A549 (cell line): ENCODE measurements around the gene SLC25A25. TPM values are rescaled to one million over a fixed set of nuclear protein-coding genes. Genes with fewer than 3 reads are reported as not detected.
A peak's percentile ranks its signal among the peaks of the same experiment; 100 is the strongest.

ENCODE experiments used
- ATAC-seq, 2 experiments: fragments of 200-7000 bp in 1 of 2; fragments of >200 bp in 1 of 2; cut with Nextera tagmentation in 1 of 2; cut with Tn5 transposase in 1 of 2; 3 replicates each; pipeline versions ENCODE4 v1.8.0 to v1.9.1; 2018 to 2020; ENCODE audit warnings: mild to moderate bottlenecking in 1 of 2, moderate library complexity in 1 of 2
- CTCF ChIA-PET: fragments of 300-600 bp; sonication (Branson Sonifier 250); formaldehyde crosslinking; extraction: SDS; loops from one replicate; lab custom pipeline; 2021; ENCODE audit warnings: antibody characterized with exemption, inconsistent platforms; lab: Yijun Ruan, JAX
- POLR2A ChIA-PET: fragments of 350-600 bp; formaldehyde crosslinking; extraction: SDS; loops from one replicate; lab custom pipeline; 2021; ENCODE audit warnings: antibody characterized with exemption, inconsistent platforms; lab: Yijun Ruan, JAX
- DNase-seq, 2 experiments: peaks; one replicate each; pipeline versions ENCODE4 v3.0.0 to v3.0.0-alpha.2; 2011 to 2016; ENCODE audit warnings: low read depth in 1 of 2, low spot score in 1 of 2
- FAIRE-seq: peaks from 2 replicates; lab custom pipeline; 2011; peaks lifted over from hg19 to GRCh38; lab: Jason Lieb, UNC
- H3K27ac ChIP-seq, 2 experiments: fragments of >200 bp; sonication (Bioruptor Twin); formaldehyde crosslinking; 3 replicates each; pipeline ENCODE4 v1.5.1; 2016 to 2017
- H3K4me1 ChIP-seq: fragments of >200 bp; sonication (Bioruptor Twin); formaldehyde crosslinking; 3 replicates; pipeline ENCODE4 v1.6.1; 2016
- H3K4me2 ChIP-seq: fragments of >200 bp; sonication (Bioruptor Twin); formaldehyde crosslinking; 3 replicates; pipeline ENCODE4 v1.6.1; 2016
- H3K4me3 ChIP-seq: fragments of >200 bp; sonication (Bioruptor Twin); formaldehyde crosslinking; 3 replicates; pipeline ENCODE4 v1.5.1; 2016
- H3K9me3 ChIP-seq: fragments of >200 bp; sonication (Bioruptor Twin); formaldehyde crosslinking; 3 replicates; pipeline ENCODE4 v1.6.1; 2016
- BHLHE40 ChIP-seq: IDR thresholded peaks from 2 replicates; pipeline ENCODE4 v1.6.1; 2012; ENCODE audit warnings: low read depth, low read length, inconsistent platforms
- CHD2 ChIP-seq: fragments of 150-350 bp; IDR thresholded peaks from 2 replicates; pipeline ENCODE4 v1.6.1; 2014; ENCODE audit warnings: low read length; ENCODE audit not compliant: partially characterized antibody
- EP300 ChIP-seq, 2 experiments: fragments of >200 bp; sonication (Bioruptor Twin); formaldehyde crosslinking; IDR thresholded peaks; 2 replicates in 1 of 2; 3 replicates in 1 of 2; pipeline ENCODE4 v1.6.1; 2016 to 2017
- HDAC2 ChIP-seq: fragments of 200-600 bp; sonication (generic); IDR thresholded peaks from 2 replicates; pipeline ENCODE4 v1.6.1; 2016
- HOXB13 ChIP-seq: fragments of 250-450 bp; sonication (Bioruptor Pico); IDR thresholded peaks from 2 replicates; pipeline ENCODE4 v1.5.0; 2020; ENCODE audit warnings: low read depth, mild to moderate bottlenecking, moderate library complexity
- HOXB5 ChIP-seq: fragments of 250-450 bp; sonication (Bioruptor Pico); IDR thresholded peaks from 2 replicates; pipeline ENCODE4 v1.5.0; 2020; ENCODE audit warnings: mild to moderate bottlenecking, moderate library complexity
- KDM5A ChIP-seq: fragments of 200-600 bp; sonication (generic); IDR thresholded peaks from 2 replicates; pipeline ENCODE4 v1.6.1; 2016; ENCODE audit warnings: antibody characterized with exemption, mild to moderate bottlenecking
- MYC ChIP-seq: IDR thresholded peaks from 2 replicates; pipeline ENCODE4 v1.6.1; 2012; ENCODE audit warnings: mild to moderate bottlenecking, inconsistent platforms, low read length, improper control_type of control experiment, borderline replicate concordance
- NFE2L2 ChIP-seq: fragments of 150-350 bp; conservative IDR thresholded peaks from 2 replicates; pipeline ENCODE4 v1.6.1; 2014; ENCODE audit warnings: low read length
- NR3C1 ChIP-seq: fragments of >200 bp; sonication (Bioruptor Twin); formaldehyde crosslinking; IDR thresholded peaks from 3 replicates; pipeline ENCODE4 v1.6.1; 2017
- POLR2A ChIP-seq: IDR thresholded peaks from 2 replicates; pipeline ENCODE4 v1.6.1; 2012; ENCODE audit warnings: mild to moderate bottlenecking, low read length
- POLR2AphosphoS2 ChIP-seq: conservative IDR thresholded peaks from 2 replicates; pipeline ENCODE4 v1.6.1; 2012; ENCODE audit warnings: low read length, improper control_type of control experiment, inconsistent platforms
- RAD21 ChIP-seq, 2 experiments: fragments of >200 bp in 1 of 2; sonication (Bioruptor Twin) in 1 of 2; formaldehyde crosslinking in 1 of 2; IDR thresholded peaks in 1 of 2; conservative IDR thresholded peaks in 1 of 2; 2 replicates in 1 of 2; 3 replicates in 1 of 2; pipeline ENCODE4 v1.6.1; 2012 to 2018; ENCODE audit warnings: inconsistent platforms in 1 of 2
- RCOR1 ChIP-seq: fragments of 150-350 bp; IDR thresholded peaks from 2 replicates; pipeline ENCODE4 v1.6.1; 2014; ENCODE audit warnings: antibody characterized with exemption, low read length, low read depth
- RNF2 ChIP-seq: fragments of 200-600 bp; sonication (generic); IDR thresholded peaks from 2 replicates; pipeline ENCODE4 v1.6.1; 2016; ENCODE audit warnings: low read depth, mild to moderate bottlenecking, antibody characterized with exemption, moderate library complexity, borderline replicate concordance
- SREBF2 ChIP-seq: fragments of 450-650 bp; IDR thresholded peaks from 2 replicates; pipeline ENCODE4 v1.6.1; 2014; ENCODE audit warnings: mild to moderate bottlenecking, moderate library complexity
- ZFP36 ChIP-seq: fragments of 450-650 bp; IDR thresholded peaks from 2 replicates; pipeline ENCODE4 v1.6.1; 2014; ENCODE audit warnings: borderline replicate concordance; ENCODE audit not compliant: partially characterized antibody
- WGBS: methylation state at CpG from one replicate; pipeline ENCODE4 v1.1.6; 2017; ENCODE audit errors: missing lambda C conversion rate; 5-methylcytosine and 5-hydroxymethylcytosine counted together
- polyA plus RNA-seq, 4 experiments: library from polyadenylated mRNA; depleted of rRNA in 3 of 4; stranded (reverse); fragments of >200 nt; fragmentation: RNase III in 1 of 4; extraction: RNeasy Plus Mini Kit Qiagen cat#74134 plus additional on column Dnase treatment in 1 of 4; gene quantifications; 2 replicates in 3 of 4; 3 replicates in 1 of 4; pipeline ENCODE4 v1.2.3, GENCODE V29; 2011 to 2017
- TF ChIP-seq, protein P1 (sequence below): fragments of 200-600 bp; sonication (generic); IDR thresholded peaks from 2 replicates; pipeline ENCODE4 v1.6.1; 2016; ENCODE audit warnings: antibody characterized with exemption, mild to moderate bottlenecking, moderate library complexity
- TF ChIP-seq, protein P2 (sequence below): IDR thresholded peaks from 2 replicates; pipeline ENCODE4 v1.6.1; 2012

SLC25A25 gene
- polyA plus RNA-seq, 2 of the 4 experiments (the other 2 are of a cell fraction), result 7.0 TPM

DNA sequence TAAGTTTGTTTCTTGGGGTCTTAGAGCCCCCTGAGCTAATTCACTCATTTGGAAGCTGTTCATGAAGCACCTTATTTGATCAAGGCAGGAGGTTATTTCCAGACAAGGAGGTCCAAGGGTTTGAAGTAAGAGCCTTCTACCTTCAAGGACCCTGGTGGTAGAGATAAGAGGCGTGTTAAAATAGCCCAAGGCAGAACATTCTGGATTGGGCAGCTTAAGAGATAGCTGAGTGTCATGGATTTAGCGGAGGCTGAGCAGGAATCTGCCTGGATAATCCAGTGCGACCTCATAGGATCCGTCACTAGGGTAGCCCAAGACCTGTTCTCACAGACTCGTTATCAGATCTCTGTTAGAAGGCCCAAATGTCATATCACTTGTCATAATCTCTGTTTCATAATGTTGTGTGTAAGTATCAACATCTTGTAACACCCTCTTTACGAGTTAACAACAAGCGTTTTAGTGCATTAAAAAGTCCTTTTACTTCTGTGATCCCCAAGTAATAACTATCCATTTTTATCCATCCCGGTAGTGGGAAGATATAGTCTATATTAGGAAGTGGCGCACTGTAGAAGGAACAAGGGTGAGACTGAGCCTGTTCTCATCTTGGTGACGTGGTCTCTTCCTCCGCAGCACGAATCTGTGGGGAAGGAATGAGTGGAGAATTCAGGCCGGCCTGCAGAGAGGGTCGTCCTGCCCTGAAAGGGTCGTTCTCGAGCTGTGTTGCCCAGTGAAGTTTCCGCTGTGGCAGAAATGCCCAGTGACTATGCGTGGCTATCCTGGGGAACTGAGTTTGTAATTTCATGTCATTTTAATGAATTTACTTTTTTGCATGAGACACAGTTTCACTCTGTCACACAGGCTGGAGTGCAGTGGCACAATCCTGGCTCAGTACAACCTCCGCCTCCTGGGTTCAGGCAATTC is 28.8 kb downstream of the SLC25A25 start:
- ATAC-seq (no peak), FAIRE-seq (no peak), DNase-seq (no peak)
- POLR2A ChIA-PET, result interaction anchor here (1.3 kb wide), 1 partner anchor 17 kb away, joined by 3 read pairs; no protein-coding TSS in a partner anchor
- no peaks in the 10 kb centered on the region for H3K9me3 ChIP-seq
- 87% methylated on average over 19 of the region's 19 CpGs for WGBS
- TF ChIP-seq RAD21 (conservative IDR thresholded peaks at IDR 0.05 in 1 of 2, IDR thresholded peaks at IDR 0.05 in 1 of 2), result no peak
- TF ChIP-seq, protein P1, sequence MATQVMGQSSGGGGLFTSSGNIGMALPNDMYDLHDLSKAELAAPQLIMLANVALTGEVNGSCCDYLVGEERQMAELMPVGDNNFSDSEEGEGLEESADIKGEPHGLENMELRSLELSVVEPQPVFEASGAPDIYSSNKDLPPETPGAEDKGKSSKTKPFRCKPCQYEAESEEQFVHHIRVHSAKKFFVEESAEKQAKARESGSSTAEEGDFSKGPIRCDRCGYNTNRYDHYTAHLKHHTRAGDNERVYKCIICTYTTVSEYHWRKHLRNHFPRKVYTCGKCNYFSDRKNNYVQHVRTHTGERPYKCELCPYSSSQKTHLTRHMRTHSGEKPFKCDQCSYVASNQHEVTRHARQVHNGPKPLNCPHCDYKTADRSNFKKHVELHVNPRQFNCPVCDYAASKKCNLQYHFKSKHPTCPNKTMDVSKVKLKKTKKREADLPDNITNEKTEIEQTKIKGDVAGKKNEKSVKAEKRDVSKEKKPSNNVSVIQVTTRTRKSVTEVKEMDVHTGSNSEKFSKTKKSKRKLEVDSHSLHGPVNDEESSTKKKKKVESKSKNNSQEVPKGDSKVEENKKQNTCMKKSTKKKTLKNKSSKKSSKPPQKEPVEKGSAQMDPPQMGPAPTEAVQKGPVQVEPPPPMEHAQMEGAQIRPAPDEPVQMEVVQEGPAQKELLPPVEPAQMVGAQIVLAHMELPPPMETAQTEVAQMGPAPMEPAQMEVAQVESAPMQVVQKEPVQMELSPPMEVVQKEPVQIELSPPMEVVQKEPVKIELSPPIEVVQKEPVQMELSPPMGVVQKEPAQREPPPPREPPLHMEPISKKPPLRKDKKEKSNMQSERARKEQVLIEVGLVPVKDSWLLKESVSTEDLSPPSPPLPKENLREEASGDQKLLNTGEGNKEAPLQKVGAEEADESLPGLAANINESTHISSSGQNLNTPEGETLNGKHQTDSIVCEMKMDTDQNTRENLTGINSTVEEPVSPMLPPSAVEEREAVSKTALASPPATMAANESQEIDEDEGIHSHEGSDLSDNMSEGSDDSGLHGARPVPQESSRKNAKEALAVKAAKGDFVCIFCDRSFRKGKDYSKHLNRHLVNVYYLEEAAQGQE, result no peak
- TF ChIP-seq SREBF2, result no peak
- TF ChIP-seq NR3C1, result no peak
- no peak for TF ChIP-seq EP300 (IDR thresholded peaks at IDR 0.05)
- TF ChIP-seq, protein P2, sequence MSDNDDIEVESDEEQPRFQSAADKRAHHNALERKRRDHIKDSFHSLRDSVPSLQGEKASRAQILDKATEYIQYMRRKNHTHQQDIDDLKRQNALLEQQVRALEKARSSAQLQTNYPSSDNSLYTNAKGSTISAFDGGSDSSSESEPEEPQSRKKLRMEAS, result no peak
- TF ChIP-seq BHLHE40, result no peak
- no peak overlapping the region for H3K4me3 ChIP-seq
- H3K4me2 ChIP-seq, result no peak overlapping the region; the same call in 2 of the 3 replicates
- CTCF ChIA-PET, result interaction anchor here (0.5 to 19.6 kb wide), 8 partner anchors 12 to 164 kb away, joined by 3 to 290 read pairs (median 6); no protein-coding TSS in a partner anchor
- H3K27ac ChIP-seq, result peak overlapping the region; percentile 77 to 90; a peak in 4 of 6 replicates
- H3K4me1 ChIP-seq, result peaks cover 50% of the 10 kb centered on the region

DNA sequence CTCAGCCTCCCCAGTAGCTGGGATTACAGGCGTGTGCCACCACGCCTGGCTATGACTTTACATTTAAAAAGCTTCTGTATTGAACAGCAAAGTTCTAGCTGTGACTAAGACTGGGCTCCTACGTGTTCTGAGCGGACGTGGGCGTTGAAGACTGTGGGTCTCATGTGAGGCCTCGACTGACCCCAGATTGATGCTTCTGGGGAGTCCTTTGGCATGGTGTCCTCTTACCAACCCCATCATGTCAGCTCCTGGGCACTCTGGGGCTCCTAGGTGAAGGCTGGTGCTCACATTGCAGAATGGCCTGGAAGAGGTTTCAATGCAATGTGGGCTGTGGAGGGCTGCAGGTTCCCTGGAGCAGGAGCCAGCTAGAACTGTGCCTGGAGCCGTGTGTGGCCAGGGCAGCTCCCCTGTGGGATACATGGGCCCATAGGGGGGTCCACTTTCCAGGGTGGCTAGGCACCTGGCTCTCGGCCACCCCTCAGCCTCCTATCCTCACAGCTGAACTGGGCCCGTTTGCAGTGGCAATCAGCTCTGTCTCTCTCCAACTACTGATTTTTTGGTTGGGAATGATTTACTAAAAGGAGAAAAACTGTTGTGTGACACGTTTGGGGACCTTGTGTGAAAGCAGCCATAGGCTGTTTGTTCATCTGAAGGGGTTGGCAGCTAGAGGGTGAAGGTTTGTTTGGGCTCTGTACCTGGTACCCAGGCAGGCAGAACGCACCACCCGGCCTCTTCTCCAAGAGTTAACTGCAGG is 29.7 kb downstream of the SLC25A25 start:
- WGBS, result 55% methylated on average over 11 of the region's 13 CpGs
- H3K4me3 ChIP-seq, result peak overlapping the region; percentile 15; the same call in 2 of the 3 replicates
- ATAC-seq (peak; percentile 6 to 11; a peak in 5 of 6 replicates), DNase-seq (no peak), FAIRE-seq (no peak)
- no peaks in the 10 kb centered on the region for H3K9me3 ChIP-seq
- POLR2A ChIA-PET, result interaction anchor here (0.8 kb wide), 1 partner anchor 31 kb away, joined by 3 read pairs; no protein-coding TSS in a partner anchor
- TF ChIP-seq RCOR1 (no peak), HOXB5 (no peak), NFE2L2 (no peak), RNF2 (no peak), HOXB13 (no peak), ZFP36 (no peak), CHD2 (no peak), POLR2AphosphoS2 (no peak), BHLHE40 (no peak), MYC (no peak), KDM5A (no peak), SREBF2 (no peak), HDAC2 (no peak), POLR2A (no peak)
- TF ChIP-seq, protein P2, result no peak
- peak overlapping the region; percentile 77 to 90 for H3K27ac ChIP-seq
- H3K4me2 ChIP-seq, result peak overlapping the region; percentile 95
- CTCF ChIA-PET, result interaction anchor here (0.5 to 19.6 kb wide), 10 partner anchors 9 to 164 kb away, joined by 3 to 290 read pairs (median 3); no protein-coding TSS in a partner anchor
- peaks cover 50% of the 10 kb centered on the region for H3K4me1 ChIP-seq
